IMR-90 (cell line): ENCODE data around the gene MAP2. TPM values are rescaled to one million over a fixed set of nuclear protein-coding genes. Genes with fewer than 3 reads are reported as not detected.

Experiments used
- ATAC-seq: fragments of 200-7000 bp; cut with Tn5 transposase; 2 replicates; pipeline ENCODE4 v1.9.1; 2020; ENCODE audit warnings: low read depth, mild to moderate bottlenecking, moderate library complexity
- BruUV-seq: library from RNA; stranded (reverse); fragments of 400-500 nt; replicated peaks from 2 replicates; lab custom pipeline; 2021; lab: Mats Ljungman, UMichigan
- CTCF ChIA-PET: fragments of 300-600 bp; formaldehyde crosslinking; extraction: SDS; loops from one replicate; lab custom pipeline; 2021; ENCODE audit warnings: antibody characterized with exemption; lab: Yijun Ruan, JAX
- POLR2A ChIA-PET: fragments of 300-600 bp; sonication (Branson Sonifier 250); formaldehyde crosslinking; loops from one replicate; lab custom pipeline; 2022; ENCODE audit warnings: antibody characterized with exemption; ENCODE audit not compliant: unreplicated experiment; lab: Charles Lee
- DNase-seq: peaks from one replicate; pipeline ENCODE4 v3.0.0; 2013
- H2AFZ ChIP-seq: replicated peaks from 2 replicates; pipeline ENCODE3; 2013; ENCODE audit warnings: low read length, mild to moderate bottlenecking; ENCODE audit not compliant: poor library complexity
- H2AK5ac ChIP-seq: 2 replicates; pipeline ENCODE4 v1.6.1; 2013; ENCODE audit warnings: low read depth, low read length, inconsistent platforms
- H2AK9ac ChIP-seq: replicated peaks from 2 replicates; pipeline ENCODE3; 2013; ENCODE audit warnings: mild to moderate bottlenecking, low read depth, low read length, moderate library complexity; ENCODE audit not compliant: poor library complexity
- H2BK120ac ChIP-seq: 2 replicates; pipeline ENCODE4 v1.6.1; 2013; ENCODE audit warnings: low read depth, low read length, inconsistent platforms
- H2BK15ac ChIP-seq: 3 replicates; pipeline ENCODE4 v1.6.1; 2013; ENCODE audit warnings: low read depth, low read length, inconsistent platforms
- H2BK20ac ChIP-seq: 2 replicates; pipeline ENCODE4 v1.6.1; 2013; ENCODE audit warnings: low read depth, mild to moderate bottlenecking, inconsistent platforms, low read length, moderate library complexity
- H2BK5ac ChIP-seq: 2 replicates; pipeline ENCODE4 v1.6.1; 2013; ENCODE audit warnings: mild to moderate bottlenecking, low read depth, low read length, inconsistent platforms; ENCODE audit not compliant: poor library complexity, severe bottlenecking
- H3K14ac ChIP-seq: replicated peaks from 2 replicates; pipeline ENCODE4 v1.6.1; 2013; ENCODE audit warnings: low read depth, low read length, inconsistent platforms
- H3K18ac ChIP-seq: 2 replicates; pipeline ENCODE4 v1.6.1; 2013; ENCODE audit warnings: low read depth, low read length, control low read depth
- H3K23ac ChIP-seq: 2 replicates; pipeline ENCODE4 v1.6.1; 2013; ENCODE audit warnings: low read depth, low read length, inconsistent platforms
- H3K27ac ChIP-seq: 2 replicates; pipeline ENCODE4 v1.5.1; 2013; ENCODE audit warnings: mild to moderate bottlenecking, control low read depth, low read length; ENCODE audit not compliant: insufficient read depth
- H3K27me3 ChIP-seq: 2 replicates; pipeline ENCODE4 v1.6.1; 2013; ENCODE audit warnings: low read length; ENCODE audit not compliant: control insufficient read depth, insufficient read depth
- H3K36me3 ChIP-seq: 2 replicates; pipeline ENCODE4 v1.6.1; 2013; ENCODE audit warnings: low read length, mixed read lengths; ENCODE audit not compliant: control insufficient read depth, insufficient read depth
- H3K4ac ChIP-seq: 2 replicates; pipeline ENCODE4 v1.6.1; 2013; ENCODE audit warnings: low read depth, low read length, inconsistent platforms
- H3K4me1 ChIP-seq: 2 replicates; pipeline ENCODE4 v1.6.1; 2013; ENCODE audit warnings: low read length, mixed read lengths; ENCODE audit not compliant: control insufficient read depth, insufficient read depth
- H3K4me2 ChIP-seq: 2 replicates; pipeline ENCODE4 v1.6.1; 2013; ENCODE audit warnings: low read depth, mild to moderate bottlenecking, control low read depth, low read length, moderate library complexity
- H3K4me3 ChIP-seq: 2 replicates; pipeline ENCODE4 v1.5.1; 2013; ENCODE audit warnings: low read depth, mild to moderate bottlenecking, control low read depth, low read length, moderate library complexity; ENCODE audit not compliant: insufficient read depth
- H3K56ac ChIP-seq: 2 replicates; pipeline ENCODE4 v1.6.1; 2013; ENCODE audit warnings: low read length, inconsistent platforms; ENCODE audit not compliant: insufficient read depth; ENCODE audit errors: extremely low read depth
- H3K79me1 ChIP-seq, 2 experiments: 2 replicates each; pipeline ENCODE4 v1.6.1; 2013; ENCODE audit warnings: low read length in 2 of 2, inconsistent platforms in 1 of 2, low read depth in 1 of 2
- H3K9ac ChIP-seq: 2 replicates; pipeline ENCODE4 v1.6.1; 2013; ENCODE audit warnings: low read depth, low read length, control low read depth
- H3K9me1 ChIP-seq: 2 replicates; pipeline ENCODE4 v1.6.1; 2013; ENCODE audit warnings: low read length, inconsistent platforms; ENCODE audit not compliant: insufficient read depth
- H3K9me3 ChIP-seq: 2 replicates; pipeline ENCODE4 v1.6.1; 2013; ENCODE audit warnings: low read length; ENCODE audit not compliant: control insufficient read depth, insufficient read depth
- H4K20me1 ChIP-seq: 2 replicates; pipeline ENCODE4 v1.6.1; 2013; ENCODE audit warnings: low read length, inconsistent platforms; ENCODE audit not compliant: insufficient read depth
- H4K5ac ChIP-seq: 2 replicates; pipeline ENCODE4 v1.6.1; 2013; ENCODE audit warnings: mild to moderate bottlenecking, low read depth, low read length, control low read depth
- H4K8ac ChIP-seq, 2 experiments: 2 replicates each; pipeline ENCODE4 v1.6.1; 2013; ENCODE audit warnings: low read depth in 2 of 2, low read length in 2 of 2, control low read depth in 1 of 2, inconsistent platforms in 1 of 2
- H4K91ac ChIP-seq: 2 replicates; pipeline ENCODE4 v1.6.1; 2013; ENCODE audit warnings: low read depth, low read length, inconsistent platforms; ENCODE audit not compliant: insufficient read depth
- BHLHE40 ChIP-seq: fragments of 150-350 bp; IDR thresholded peaks from 2 replicates; pipeline ENCODE4 v1.6.1; 2016; ENCODE audit warnings: mild to moderate bottlenecking, low read depth, low read length
- CEBPB ChIP-seq: IDR thresholded peaks from 2 replicates; pipeline ENCODE4 v1.6.1; 2012; ENCODE audit warnings: low read depth, low read length, improper control_type of control experiment
- CHD1 ChIP-seq: IDR thresholded peaks from 2 replicates; pipeline ENCODE4 v1.6.1; 2012; ENCODE audit warnings: low read depth, low read length, improper control_type of control experiment
- MXI1 ChIP-seq: IDR thresholded peaks from 2 replicates; pipeline ENCODE4 v1.6.1; 2012; ENCODE audit warnings: low read depth, mild to moderate bottlenecking, low read length, moderate library complexity, borderline replicate concordance
- POLR2A ChIP-seq: IDR thresholded peaks from 2 replicates; pipeline ENCODE4 v1.6.1; 2012; ENCODE audit warnings: mild to moderate bottlenecking, low read depth, low read length
- RCOR1 ChIP-seq: IDR thresholded peaks from 2 replicates; pipeline ENCODE4 v1.6.1; 2012; ENCODE audit warnings: mild to moderate bottlenecking, low read length, improper control_type of control experiment; ENCODE audit not compliant: insufficient replicate concordance
- RFX5 ChIP-seq: IDR thresholded peaks from 2 replicates; pipeline ENCODE4 v1.8.0; 2012; ENCODE audit warnings: low read depth, mild to moderate bottlenecking, low read length, moderate library complexity
- WGBS, 2 experiments: methylation state at CpG; one replicate each; pipeline versions ENCODE4 v1.1.5 to v1.1.7; 2013; ENCODE audit warnings: missing lambda C conversion rate in 2 of 2; ENCODE audit not compliant: insufficient read length in 1 of 2; ENCODE audit errors: extremely low coverage in 2 of 2; 5-methylcytosine and 5-hydroxymethylcytosine counted together
- dilution Hi-C: fragments of 300-500 bp; cut with HindIII; formaldehyde crosslinking; loops from one replicate; pipeline ENCODE4 v1.14.3; 2018; ENCODE audit warnings: low sequenced_read_pairs; ENCODE audit not compliant: unreplicated experiment
- in situ Hi-C: fragments of 300-500 bp; cut with MboI; formaldehyde crosslinking; loops from 3 replicates; pipeline ENCODE4 v1.14.3; 2019; ENCODE audit warnings: low sequenced_read_pairs, inconsistent platforms, mixed read lengths
- intact Hi-C: fragments of 100-400 bp; cut with micrococcal nuclease; formaldehyde crosslinking; loops from 2 replicates; pipeline ENCODE4 v1.10.0; 2022
- polyA plus RNA-seq, 3 experiments: library from polyadenylated mRNA; depleted of rRNA; stranded (reverse); fragments of >200 nt; gene quantifications; 2 replicates each; pipeline ENCODE4 v1.2.3, GENCODE V29; 2012; ENCODE audit warnings: low replicate concordance in 1 of 3
- total RNA-seq: library from RNA; depleted of rRNA; stranded (reverse); fragments of >200 nt; gene quantifications from 2 replicates; pipeline ENCODE4 v1.2.3, GENCODE V29; 2012

The MAP2 gene
- total and polyA plus RNA-seq, 2 of the 4 experiments (the other 2 are of a cell fraction) = 0.29 to 0.36 TPM

DNA sequence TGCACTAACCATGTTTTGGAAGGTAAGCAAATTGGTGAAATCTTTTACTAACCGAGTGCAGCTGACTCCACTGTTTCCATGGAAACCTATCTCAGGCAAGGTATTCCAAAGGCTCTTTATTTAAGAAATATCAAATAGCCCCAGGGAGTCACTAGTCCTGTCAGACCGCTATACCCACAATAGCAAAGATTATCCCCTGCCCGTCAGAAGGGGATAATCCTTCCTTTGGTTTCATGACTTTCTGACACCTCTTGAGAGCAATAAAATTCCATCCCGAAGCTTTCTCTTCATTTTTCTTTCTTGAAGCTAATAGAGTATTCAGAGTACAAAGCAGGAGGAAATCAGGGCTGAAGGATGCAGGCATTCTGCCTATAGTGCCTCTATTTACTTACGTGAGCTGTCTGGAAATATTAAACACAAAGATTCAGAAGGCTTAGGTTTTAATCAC, 34.7 kb upstream of the MAP2 start:
- Histone ChIP-seq H4K8ac (no peak overlapping the region), H3K36me3 (no peaks in the 10 kb centered on the region), H3K9me3 (no peaks in the 10 kb centered on the region), H2BK5ac (no peak overlapping the region), H2BK120ac (no peak overlapping the region), H3K56ac (no peak overlapping the region), H3K23ac (no peak overlapping the region), H2AK9ac (no peak overlapping the region), H4K5ac (no peak overlapping the region), H2BK15ac (no peak overlapping the region), H3K18ac (no peak overlapping the region), H3K27me3 (no peaks in the 10 kb centered on the region), H3K9ac (no peak overlapping the region), H4K91ac (no peak overlapping the region), H2AK5ac (no peak overlapping the region), H3K79me1 (no peaks in the 10 kb centered on the region), H3K9me1 (no peaks in the 10 kb centered on the region), H3K4me2 (no peak overlapping the region), H3K4me1 (no peaks in the 10 kb centered on the region), H3K4me3 (no peak overlapping the region), H3K4ac (no peak overlapping the region), H3K14ac (no peak overlapping the region), H4K20me1 (no peaks in the 10 kb centered on the region), H2AFZ (no peak overlapping the region), H2BK20ac (no peak overlapping the region), H3K27ac (no peak overlapping the region)
- ChIA-PET POLR2A (no interaction called here), CTCF (interaction anchor here (0.9 kb wide), 1 partner anchor 55 kb away, joined by 3 read pairs; no protein-coding TSS in a partner anchor)
- no peak for TF ChIP-seq POLR2A
- TF ChIP-seq CHD1 = no peak
- TF ChIP-seq BHLHE40 = no peak
- TF ChIP-seq CEBPB = no peak
- no peak for TF ChIP-seq RCOR1
- TF ChIP-seq RFX5 = no peak
- no peak for TF ChIP-seq MXI1
- no CpG with 5 or more reads among the region's 5 CpGs for WGBS, 2 experiments
- ATAC-seq = no peak
- dilution Hi-C loops (no loop called here), in situ Hi-C loops (no loop called here), intact Hi-C loops (no loop called here)
- no peak for DNase-seq
- no TSS peak for BruUV-seq
